Heart left ventricle (tissue), 13 donors: Measurements from ENCODE around the gene IRF2BPL.

Experiments
- CTCF ChIP-seq, 12 donors: fragments of 200-600 bp; sonication (generic) in 4 of 12; IDR thresholded peaks; one replicate each; pipeline versions ENCODE4 v1.5.0 to v1.8.0; 2018 to 2022; ENCODE audit warnings: antibody characterized with exemption in 12 of 12, mild to moderate bottlenecking in 5 of 12
- POLR2A ChIP-seq, 2 donors: fragments of 450-650 bp; IDR thresholded peaks; one replicate each; pipeline ENCODE4 v1.6.1; 2017; ENCODE audit warnings: antibody characterized with exemption in 2 of 2, mild to moderate bottlenecking in 2 of 2, moderate library complexity in 2 of 2
- donor health status: ischemic (EF 13 %, LVEDD 7.1; RV severe dilation, severe dysfunction).
- donor health status: DM: no; HTN: yes; CAD: no.
- donor health status: DM: no; HTN: no; CAD: no.
- donor health status: ischemic (EF 25% LVEDD 6.9; RV normal size, moderate dysfunction).
- donor health status: ischemic (EF 25% LVEDD 5.7; RV mildly dilated, moderate dysfunction).
- donor health status: ischemic (EF 35%, LVEDD 5.7; RV mildly dilated, moderate dysfunction).
- donor health status: nonischemic (EF 11% LVEDD 7.7; RV severe dilation, severe dysfunction).
- donor health status: DM: yes; HTN: yes; CAD: no.
- donor health status: PGD.
- donor health status: ischemic (EF 29% LVEDD 5.4; RV normal size, mild dysfunction).
- donor health status: nonischemic (EF 23%, LVEDD 6.1; RV moderate dilation, normal function).

DNA sequence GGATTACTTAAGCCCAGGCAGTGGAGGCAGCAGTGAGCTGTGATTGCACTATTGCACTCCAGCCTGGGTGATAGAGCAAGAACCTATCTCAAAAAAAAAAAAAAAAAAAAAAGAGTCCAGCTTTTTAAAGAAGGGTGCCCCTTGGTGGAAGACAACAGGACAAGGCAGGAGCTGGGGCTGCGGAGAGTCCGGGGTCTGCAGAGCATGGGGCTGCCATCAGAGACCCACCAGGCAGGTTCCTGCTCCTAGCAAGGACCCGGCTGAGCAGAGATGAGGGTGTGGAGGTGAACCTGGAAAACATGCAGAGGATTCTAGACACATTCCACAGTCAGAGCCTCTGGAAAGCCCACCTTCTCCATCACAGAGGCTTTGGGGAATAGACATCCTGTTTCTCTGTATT is 48.5 kb upstream of the IRF2BPL start:
- TF ChIP-seq CTCF (IDR thresholded peaks at IDR 0.05) (peak in 2 of 12 donors; percentile 7 to 17), POLR2A (IDR thresholded peaks at IDR 0.05) (no peak)
